GM18505 (cell line): ENCODE results near the gene MTCL1.

Experiments used
- ATAC-seq: cut with Tn5 transposase; IDR thresholded peaks from one replicate; pipeline ENCODE4 v1.9.1; 2021; ENCODE audit not compliant: unreplicated experiment
- POLR2A ChIP-seq: IDR thresholded peaks from 4 replicates; pipeline ENCODE4 v1.6.1; 2011; ENCODE audit warnings: borderline replicate concordance; ENCODE audit not compliant: insufficient read depth, insufficient read length; ENCODE audit errors: extremely low read depth

Gene MTCL1

DNA sequence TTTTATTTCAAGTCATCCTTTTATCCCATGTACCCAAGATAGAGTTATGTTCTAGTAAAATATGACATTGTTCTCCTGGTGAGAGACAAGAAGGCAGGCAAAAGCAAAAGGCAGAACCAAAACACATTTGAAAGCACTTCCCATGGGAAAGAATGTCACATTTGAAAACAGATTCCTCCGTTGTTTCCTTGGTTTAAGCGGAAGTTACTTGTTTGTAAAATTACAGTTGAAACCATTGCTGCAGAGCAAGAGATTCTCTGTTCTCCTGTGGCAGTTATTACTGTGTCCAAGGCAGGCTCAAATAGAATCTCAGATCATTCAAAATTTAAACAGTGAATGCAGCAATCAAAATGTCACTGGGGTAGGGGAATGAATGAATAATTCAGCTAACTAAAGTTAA is 149.6 kb downstream of the MTCL1 start:
- no peak for TF ChIP-seq POLR2A
- no peak for ATAC-seq

DNA sequence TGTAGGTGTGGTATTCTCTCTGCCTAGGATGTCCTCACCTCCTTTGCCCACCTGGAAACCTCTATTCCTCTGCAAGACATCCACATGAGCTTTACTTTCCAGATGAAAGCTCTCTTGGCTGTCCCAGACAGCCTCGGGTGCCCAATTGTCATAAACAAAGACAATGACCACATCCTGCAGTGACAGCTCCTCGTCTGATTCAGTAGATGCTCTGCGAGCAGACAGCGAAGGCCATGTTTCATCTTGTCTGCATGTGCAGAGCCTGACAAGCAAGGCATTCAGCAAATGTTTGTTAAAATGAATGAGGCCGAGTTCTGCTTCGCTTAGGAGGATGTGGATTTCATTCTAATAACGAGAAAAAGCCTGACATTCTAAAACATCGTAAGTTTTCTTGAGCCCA is 150.9 kb downstream of the MTCL1 start:
- no peak for TF ChIP-seq POLR2A
- no peak for ATAC-seq

- no peak for TF ChIP-seq POLR2A
- ATAC-seq, result no peak
Measured at GRCh38 chr18:8856769-8857393, 151.5 kb downstream of the MTCL1 start.

- no peak for TF ChIP-seq POLR2A
- ATAC-seq, result no peak
Measured at GRCh38 chr18:8857806-8858205, 152.4 kb downstream of the MTCL1 start.

DNA sequence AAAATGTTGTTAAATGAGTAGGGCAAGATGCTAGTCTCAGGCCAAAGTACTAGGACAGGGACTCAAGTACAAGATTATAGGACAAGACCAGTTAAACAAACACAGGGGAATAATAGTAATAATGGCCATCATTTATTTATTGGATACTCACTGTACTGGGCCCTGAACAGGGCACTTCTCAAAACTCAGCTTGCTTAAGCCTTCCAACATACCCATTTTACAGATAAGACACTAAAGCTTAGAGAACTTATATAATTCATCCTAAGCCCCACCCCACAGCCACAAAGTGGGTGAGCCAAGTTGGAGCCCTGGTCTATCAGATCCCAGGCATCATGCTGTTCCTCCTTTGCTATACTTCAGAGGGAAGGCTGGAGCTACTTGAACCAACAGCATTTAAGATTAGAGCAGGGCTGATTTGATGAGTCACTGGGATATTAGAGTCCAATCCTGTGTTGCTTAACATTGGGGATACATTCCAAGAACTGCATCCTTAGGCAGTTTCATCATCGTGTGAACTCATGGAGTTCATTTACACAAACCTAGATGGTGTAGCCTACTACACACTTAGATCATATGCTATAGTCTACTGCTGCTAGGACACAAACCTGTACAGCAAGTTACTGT is 153.6 kb downstream of the MTCL1 start:
- no peak for ATAC-seq
- no peak for TF ChIP-seq POLR2A

- no peak for ATAC-seq
- TF ChIP-seq POLR2A, result no peak
Measured at GRCh38 chr18:8860845-8861642, 155.7 kb downstream of the MTCL1 start.

- ATAC-seq, result no peak
- no peak for TF ChIP-seq POLR2A
Measured at GRCh38 chr18:8863427-8863826, 158.1 kb downstream of the MTCL1 start.

GRCh38 chr18:8865934-8866333 is 160.6 kb downstream of the MTCL1 start:
- no peak for ATAC-seq
- no peak for TF ChIP-seq POLR2A

- ATAC-seq, result no peak
- TF ChIP-seq POLR2A, result no peak
Measured at GRCh38 chr18:8866679-8867078, 161.3 kb downstream of the MTCL1 start.

DNA sequence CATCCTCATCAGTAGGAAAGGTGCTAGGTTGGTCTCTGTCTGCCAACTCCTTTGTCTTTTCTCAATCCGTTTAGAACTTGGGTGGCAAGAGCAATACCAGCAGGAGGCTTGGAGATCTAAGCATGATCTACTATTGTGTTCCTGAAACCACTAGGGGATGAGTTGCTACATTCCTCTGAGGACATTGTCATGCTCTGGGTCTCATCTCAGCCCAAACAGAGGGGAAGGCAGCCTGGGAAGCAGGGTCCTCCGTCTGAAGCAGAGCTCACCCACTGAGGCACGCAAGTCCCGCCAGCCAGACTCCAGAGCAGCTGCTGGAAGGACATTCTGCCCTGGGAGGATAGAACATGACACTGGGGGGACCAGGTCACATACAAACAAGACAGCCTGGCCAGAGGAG is 162.9 kb downstream of the MTCL1 start:
- ATAC-seq, result no peak
- TF ChIP-seq POLR2A, result no peak

DNA sequence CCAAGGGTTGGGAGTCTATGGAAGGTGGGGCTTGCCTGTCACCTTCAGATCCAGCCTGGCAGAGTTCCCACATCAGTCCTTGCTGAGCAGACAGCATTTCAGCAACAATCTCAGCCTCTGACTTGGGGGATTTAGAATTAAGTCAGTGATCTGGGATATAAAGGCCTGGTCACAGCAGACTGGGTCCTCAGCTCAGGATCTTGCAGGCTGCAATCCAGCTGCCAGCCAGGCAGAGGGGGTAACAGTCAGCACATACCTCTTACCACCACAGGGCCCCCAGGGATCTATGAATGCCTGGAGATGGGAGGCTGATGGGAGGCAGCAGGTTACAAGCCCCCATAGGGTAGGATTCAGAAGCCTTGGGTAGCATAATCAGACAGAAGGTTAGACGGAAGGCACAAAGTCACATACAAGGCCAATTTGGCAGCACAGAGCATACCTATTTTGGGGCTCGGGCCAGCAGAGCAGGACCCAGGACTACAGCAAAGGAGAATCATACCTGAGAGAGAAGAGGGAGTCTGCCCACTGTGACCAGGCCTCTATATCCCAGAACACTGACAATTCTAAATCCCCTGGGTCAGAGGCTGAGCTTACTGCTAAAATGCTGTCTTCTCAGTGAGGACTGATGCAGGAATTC is 163.5 kb downstream of the MTCL1 start:
- TF ChIP-seq POLR2A, result no peak
- no peak for ATAC-seq

- no peak for TF ChIP-seq POLR2A
- ATAC-seq, result no peak
Measured at GRCh38 chr18:8869696-8870095, 164.3 kb downstream of the MTCL1 start.

DNA sequence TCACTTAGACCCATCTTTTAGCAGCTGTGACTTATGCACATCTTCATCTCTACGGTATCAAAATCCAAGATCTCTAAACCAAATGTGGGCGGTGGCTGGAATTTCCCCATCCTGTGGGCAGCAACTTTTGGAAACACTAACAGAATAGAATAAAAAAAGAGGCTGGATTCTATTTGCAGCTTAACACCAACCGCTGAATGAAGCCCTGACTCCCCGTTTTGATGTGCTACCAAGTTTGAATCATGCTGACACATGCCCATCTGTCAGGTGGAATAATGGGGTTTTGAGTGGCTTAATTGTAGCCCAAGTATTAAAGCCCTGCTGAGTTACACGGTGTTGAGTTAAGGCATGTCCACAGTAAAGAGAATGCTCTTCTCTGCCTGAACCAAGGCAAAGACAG is 165.2 kb downstream of the MTCL1 start:
- ATAC-seq, result no peak
- TF ChIP-seq POLR2A, result no peak

- TF ChIP-seq POLR2A, result no peak
- ATAC-seq, result no peak
Measured at GRCh38 chr18:8871489-8871888, 166.1 kb downstream of the MTCL1 start.

DNA sequence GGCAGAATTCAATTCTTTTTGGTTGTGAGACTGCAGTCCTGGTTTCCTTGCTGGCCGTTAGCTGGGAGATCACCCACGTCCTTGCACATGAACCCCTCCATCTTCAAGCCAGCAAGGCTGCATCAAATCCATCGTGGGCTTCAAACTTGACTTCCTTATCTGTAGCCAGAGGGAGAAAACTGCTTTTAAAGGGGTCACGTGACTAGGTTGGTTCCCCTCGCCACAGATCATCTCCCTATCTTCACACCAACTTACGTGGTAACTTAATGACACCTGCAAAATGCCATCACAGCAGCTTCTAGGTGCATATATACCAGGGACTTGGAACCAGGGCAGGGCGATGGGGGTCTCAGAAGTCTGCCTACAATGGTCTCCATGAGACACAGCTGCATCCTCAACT is 169.5 kb downstream of the MTCL1 start:
- TF ChIP-seq POLR2A, result no peak
- ATAC-seq, result no peak

- ATAC-seq, result no peak
- TF ChIP-seq POLR2A, result no peak
Measured at GRCh38 chr18:8876887-8877286, 171.5 kb downstream of the MTCL1 start.
